GM21786 (cell line): ENCODE measurements around the gene AGAP2.

Experiments
- ATAC-seq: cut with Tn5 transposase; IDR thresholded peaks from one replicate; pipeline ENCODE4 v1.9.1; 2021; ENCODE audit not compliant: unreplicated experiment

Gene AGAP2

GRCh38 chr12:57737467-57738460 lies 778 bp downstream of the AGAP2 start:
- no peak for ATAC-seq

GRCh38 chr12:57736741-57737466 lies 1.6 kb downstream of the AGAP2 start:
- no peak for ATAC-seq

- no peak for ATAC-seq
These were observed 2.4 kb downstream of the AGAP2 start for GRCh38 chr12:57735952-57736740.

GRCh38 chr12:57735198-57735855 lies 3.2 kb downstream of the AGAP2 start:
- no peak for ATAC-seq

GRCh38 chr12:57734591-57734990 lies 4.0 kb downstream of the AGAP2 start:
- no peak for ATAC-seq

GRCh38 chr12:57733928-57734327 lies 4.6 kb downstream of the AGAP2 start:
- no peak for ATAC-seq

- ATAC-seq: no peak
These were observed 5.6 kb downstream of the AGAP2 start for GRCh38 chr12:57732726-57733593.

- no peak for ATAC-seq
These were observed 6.3 kb downstream of the AGAP2 start for GRCh38 chr12:57732270-57732669.

- no peak for ATAC-seq
These were observed 7.0 kb downstream of the AGAP2 start for GRCh38 chr12:57731411-57732080.

GRCh38 chr12:57730336-57731067 lies 8.0 kb downstream of the AGAP2 start:
- no peak for ATAC-seq

GRCh38 chr12:57729321-57729844 lies 9.2 kb downstream of the AGAP2 start:
- ATAC-seq: no peak

GRCh38 chr12:57727758-57728395 lies 10.7 kb downstream of the AGAP2 start:
- ATAC-seq: no peak

- no peak for ATAC-seq
These were observed 11.4 kb downstream of the AGAP2 start for GRCh38 chr12:57726884-57727757.

GRCh38 chr12:57726151-57726883 lies 12.2 kb downstream of the AGAP2 start:
- ATAC-seq: no peak

- no peak for ATAC-seq
These were observed 12.7 kb downstream of the AGAP2 start for GRCh38 chr12:57725851-57726150.
